Ovary (tissue), 3 donors: ENCODE results near the gene MATCAP1.

Experiments
- CTCF ChIP-seq, 3 donors: fragments of 450-650 bp in 2 of 3; fragments of 200-600 bp in 1 of 3; IDR thresholded peaks; one replicate each; pipeline versions ENCODE4 v1.5.1 to v1.8.0; 2016 to 2022; ENCODE audit warnings: antibody characterized with exemption in 3 of 3, mild to moderate bottlenecking in 1 of 3
- POLR2A ChIP-seq: fragments of 450-650 bp; IDR thresholded peaks from one replicate; pipeline ENCODE4 v1.6.1; 2017; ENCODE audit warnings: antibody characterized with exemption, mild to moderate bottlenecking, moderate library complexity
- donor health status: DM: no; HTN: no; CAD: no.

- TF ChIP-seq CTCF (IDR thresholded peaks at IDR 0.05): no peak
- no peak for TF ChIP-seq POLR2A
Observed at GRCh38 chr16:67148656-67149275, 35.0 kb downstream of the MATCAP1 start.
